ENCODE results near the gene DLK1.

Gene DLK1

DNA sequence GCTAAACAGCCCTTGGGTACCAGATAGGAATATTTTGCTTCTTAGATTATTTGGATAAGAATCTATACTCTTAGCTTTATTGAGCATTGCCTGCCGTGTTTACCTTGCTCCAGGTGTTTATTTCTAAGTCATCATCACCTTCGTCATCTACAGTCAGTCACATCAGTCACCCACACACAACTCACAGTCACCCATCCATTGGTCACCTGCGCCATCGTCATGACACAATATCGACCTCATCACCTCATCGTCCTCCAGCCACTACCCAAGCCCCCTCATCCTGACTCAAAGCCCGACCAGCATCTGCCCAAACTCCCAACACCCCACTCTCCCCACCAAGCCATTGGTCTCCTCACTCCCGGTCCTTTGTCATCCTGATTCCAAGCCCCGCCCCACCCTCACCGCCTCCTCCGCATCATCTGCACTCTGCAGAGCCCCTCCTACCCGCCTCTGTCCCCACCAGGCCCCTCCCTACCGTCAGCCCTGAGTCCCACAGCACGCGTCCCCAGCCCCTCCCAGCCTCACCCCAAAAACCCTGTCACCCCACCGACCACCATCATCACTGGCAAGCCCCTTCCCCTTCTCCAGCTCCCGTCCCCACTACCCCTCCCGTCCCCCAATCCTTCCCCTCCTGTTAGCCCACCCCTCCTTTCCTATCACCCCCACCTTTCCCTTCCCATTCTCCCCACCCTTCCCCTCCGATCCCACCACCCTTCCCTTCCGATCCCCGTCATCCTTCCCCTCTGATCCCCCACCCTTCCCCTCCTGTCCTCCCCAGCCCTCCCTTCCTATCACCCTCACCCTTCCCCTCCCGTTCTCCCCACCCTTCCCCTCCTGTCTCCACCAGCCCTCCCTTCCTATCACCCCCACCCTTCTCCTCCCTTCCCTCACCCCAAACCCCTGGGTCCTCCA, 9.8 kb downstream of the DLK1 start:
- DNase-seq = no peak

DNA sequence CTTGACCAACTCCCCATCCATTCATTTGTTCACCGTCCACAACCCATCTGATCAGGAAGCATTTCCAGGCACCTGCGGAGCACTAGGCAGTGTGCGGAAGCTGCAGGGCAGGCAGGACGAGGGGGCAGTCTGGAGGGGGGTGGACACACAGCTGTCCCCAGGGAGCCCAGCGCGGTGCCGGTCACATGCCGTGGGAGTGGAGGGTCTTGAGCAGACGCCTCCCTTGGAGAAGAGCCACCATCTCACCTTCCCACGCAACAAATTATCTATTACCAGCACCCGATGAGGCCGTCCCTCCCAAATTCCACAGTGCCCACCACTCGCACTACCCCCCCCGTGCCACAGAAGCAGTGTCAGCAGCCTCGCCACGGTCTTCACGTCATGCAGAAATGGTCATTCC, 10.8 kb downstream of the DLK1 start:
- DNase-seq = no peak

DNA sequence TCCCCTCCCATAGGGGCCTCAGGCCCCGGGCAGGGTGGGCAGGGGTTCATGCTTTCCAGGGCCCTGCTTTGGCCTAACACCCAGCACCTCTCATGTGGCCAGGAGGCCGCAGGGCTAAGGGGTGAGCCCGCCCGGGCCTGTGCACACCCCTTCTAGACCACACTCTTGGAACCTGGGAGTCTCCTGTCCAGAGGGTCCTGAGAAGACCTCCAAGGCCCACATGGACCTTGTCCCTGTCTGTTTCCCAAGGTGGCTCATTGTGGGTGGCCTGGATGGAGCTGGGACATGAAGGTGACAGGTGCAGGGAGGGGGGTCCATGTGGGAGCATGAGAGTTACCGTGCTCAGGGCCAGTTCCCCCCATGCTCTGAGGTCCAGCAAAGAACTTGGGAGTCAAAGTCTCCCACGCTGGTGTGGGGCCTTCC, 11.6 kb downstream of the DLK1 start:
- DNase-seq = no peak

DNA sequence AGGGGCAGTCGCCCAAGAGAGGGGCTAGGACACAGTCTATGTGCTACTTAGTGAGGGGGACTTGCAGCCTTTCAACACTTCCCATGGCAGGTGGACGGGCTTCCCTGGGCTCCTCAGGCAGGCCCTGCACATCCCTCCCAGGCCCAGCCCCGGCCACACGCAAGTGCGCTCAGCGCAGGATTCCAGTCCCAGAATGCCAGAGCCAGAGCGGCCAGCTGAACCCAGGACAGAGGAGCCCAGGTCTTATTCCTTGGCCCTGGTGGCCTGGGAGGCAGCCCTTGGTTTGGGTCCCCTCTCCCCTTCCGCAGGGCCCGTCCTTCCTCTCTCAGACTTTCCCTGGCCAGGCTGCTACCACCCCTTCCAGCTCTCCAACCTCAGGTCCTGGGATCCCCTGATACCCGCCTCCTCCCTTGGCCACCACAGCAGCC, 12.0 kb downstream of the DLK1 start:
- DNase-seq = no peak

DNA sequence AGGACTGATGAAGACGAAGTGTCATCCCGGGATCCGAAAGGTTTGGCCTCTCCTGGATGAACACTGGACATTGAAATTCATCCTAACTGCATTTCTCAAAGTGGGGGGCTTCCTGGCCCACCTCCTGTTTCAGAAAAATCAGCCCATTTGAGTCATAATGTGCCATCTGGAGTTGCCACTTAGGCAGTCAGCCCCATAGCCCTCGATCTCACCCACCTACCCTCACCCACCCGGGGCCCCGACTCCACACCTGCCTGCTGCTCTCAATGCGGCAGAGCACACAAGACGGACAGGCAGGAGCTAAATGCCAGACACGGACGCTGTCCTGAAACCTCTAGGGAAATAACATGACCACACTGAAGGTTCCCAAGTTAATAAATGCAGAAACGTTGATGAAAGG, 12.6 kb downstream of the DLK1 start:
- no peak for DNase-seq

DNA sequence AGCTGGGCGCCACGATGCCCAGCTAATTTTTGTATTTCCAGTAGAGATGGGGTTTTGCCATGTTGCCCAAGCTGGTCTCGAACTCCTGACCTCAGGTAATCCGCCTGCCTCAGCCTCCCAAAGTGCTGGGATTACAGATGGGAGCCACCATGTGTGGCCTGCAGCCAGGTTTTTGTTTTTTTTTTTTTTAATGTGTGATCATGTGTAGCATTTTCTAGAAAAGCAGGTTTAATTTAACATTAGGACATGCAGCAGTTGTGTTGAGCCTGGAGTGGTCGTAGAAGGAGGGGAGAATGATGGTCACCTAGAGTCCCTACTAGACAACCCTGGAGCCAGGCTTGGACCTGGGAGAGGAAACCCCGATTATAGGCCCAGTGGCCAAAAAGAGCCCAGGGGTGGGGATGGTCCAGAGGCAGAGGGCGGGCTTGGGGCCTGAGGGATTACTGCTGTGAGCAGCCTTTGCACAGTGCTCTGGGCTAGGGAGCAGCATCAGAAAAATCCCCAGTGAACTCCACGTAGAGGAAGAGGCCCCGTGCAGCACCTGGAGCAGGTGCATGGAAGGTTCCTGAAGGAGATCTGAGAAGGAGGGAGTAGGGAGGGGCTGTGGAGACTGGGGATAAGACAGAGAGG, 13.6 kb downstream of the DLK1 start:
- DNase-seq = no peak

DNA sequence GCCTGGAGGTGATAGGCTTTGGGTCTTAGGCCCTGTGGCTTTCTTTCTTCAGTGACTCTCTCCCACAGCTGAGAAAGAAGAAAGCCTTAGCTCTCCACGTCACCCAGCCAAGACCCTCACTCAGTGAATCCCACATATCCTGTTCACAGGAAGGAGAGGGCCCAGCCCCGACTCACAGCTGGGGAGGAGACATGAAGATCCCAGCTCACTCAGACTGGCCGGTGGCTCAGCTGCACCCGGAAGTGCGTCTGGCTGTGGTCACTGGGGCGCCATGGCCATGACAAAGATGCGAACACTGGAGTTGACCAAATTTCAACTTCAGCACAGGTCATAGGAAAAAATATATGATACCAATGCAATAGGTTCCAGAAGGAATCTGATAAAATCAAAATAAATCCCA, 14.2 kb downstream of the DLK1 start:
- DNase-seq = no peak

DNA sequence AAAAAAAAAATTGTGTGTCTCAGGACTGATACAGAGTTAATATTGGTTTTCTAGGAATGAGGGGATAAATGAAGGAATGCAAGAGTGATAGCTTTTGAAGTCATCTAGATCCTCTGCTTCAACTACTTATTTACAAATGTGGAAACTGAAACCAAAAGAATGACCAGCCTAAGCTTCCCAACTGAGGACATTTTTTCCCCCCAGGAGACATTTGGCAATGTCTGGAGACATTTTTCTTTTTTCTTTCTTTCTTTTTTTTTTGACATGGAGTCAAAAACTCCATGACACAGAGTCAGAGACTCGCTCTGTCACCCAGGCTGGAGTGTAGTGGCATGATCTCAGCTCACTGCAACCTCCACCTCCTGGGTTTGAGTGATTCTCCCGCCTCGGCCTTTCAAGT, 15.3 kb downstream of the DLK1 start:
- no peak for DNase-seq

DNA sequence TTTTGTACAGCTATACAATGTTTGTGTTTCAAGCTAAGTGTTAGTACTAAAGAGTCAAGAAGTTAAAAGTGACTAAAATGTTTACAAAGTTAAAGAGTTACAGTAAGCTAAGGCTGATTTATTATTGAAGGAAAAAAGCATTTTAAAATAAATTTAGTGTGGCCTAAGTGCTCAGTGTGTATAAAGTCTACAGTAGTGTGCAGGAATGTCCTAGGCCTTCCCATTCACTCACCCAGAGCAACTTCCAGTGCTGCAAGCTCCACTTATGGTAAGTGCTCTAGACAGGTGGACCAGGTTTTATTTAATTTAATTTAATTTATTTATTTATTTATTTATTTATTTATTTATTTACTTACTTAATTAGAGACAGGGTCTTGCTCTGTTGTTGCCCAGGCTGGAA, 19.6 kb downstream of the DLK1 start:
- DNase-seq = no peak

DNA sequence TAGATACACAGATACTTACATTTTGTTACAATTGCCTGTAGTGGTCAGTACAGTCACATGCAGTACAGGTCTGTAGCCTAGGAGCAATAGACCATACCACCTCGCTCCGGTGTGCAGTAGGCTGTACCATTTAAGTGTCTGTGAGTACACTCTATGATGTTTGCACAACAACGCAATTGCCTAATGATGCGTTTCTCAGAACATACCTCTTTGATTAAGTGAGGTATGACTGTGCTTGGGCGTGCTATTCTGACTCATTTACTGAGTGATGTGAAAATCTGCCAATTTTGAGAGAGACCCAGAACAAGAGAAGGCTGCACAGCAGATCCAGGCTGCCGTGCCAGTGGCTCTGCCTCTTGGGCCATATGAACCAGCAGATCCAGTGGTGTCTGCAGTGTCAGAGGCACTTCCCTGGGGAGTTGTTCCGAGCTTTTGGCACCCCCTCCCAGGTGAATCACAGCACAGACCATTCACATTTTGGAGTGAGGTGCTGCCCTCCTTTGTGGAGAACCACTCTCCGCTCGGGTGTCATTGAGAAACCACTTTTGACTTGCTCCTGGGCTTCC, 20.4 kb downstream of the DLK1 start:
- no peak for DNase-seq

DNA sequence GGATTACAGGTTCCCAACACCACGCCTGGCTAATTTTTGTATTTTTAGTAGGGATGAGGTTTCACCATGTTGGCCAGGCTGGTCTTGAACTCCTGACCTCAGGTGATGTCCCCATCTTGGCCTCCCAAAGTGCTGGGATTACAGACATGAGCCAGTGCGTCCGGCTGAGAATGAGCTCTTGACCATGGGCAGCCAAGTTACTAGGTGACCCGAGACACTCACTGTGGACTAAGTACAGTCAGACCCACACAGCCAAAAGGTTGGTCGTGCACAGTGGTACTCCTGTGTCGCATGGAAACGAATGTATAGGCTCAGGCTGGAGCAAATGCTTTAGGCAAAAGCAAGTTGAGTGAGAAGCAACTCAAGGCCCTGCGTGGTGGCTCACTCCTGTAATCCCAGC, 21.0 kb downstream of the DLK1 start:
- no peak for DNase-seq

DNA sequence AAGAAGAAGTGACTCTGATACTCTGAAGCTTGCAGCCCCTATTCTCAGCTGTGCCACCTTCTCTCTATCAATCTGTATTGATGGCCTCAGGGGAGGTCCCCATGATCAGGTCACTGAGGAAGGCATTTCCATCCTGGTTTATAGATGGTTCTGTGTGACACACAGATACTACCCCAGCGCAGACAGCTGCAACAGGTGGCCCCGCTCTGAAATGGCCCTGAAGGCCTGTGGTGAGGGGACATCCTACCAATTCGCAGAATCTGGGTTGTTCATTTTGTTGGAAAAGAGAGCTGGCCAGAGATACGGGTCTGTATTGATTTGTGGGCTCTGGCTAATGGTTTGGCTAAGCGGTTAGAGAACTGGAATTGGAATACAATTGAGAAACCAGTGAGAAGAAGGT, 21.7 kb downstream of the DLK1 start:
- DNase-seq = no peak

DNA sequence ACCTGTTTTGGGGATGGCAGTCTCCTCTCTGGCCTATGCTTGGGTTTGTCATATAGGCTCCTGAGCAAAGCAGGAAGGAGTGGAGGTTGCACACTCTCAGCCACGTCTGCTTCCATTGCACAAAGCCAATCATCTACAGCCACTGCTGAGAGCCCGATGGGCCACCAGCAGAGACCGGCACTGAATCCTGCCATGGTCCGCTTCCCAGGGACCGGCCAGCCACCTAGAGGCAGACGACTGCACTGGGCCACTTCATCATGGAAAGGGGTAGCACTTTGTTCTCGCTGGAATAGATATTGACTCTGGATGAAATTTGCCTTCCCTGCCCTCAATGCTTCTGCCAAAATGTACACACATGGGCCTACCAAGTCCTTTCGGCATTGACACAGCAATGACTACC, 22.3 kb downstream of the DLK1 start:
- no peak for DNase-seq

DNA sequence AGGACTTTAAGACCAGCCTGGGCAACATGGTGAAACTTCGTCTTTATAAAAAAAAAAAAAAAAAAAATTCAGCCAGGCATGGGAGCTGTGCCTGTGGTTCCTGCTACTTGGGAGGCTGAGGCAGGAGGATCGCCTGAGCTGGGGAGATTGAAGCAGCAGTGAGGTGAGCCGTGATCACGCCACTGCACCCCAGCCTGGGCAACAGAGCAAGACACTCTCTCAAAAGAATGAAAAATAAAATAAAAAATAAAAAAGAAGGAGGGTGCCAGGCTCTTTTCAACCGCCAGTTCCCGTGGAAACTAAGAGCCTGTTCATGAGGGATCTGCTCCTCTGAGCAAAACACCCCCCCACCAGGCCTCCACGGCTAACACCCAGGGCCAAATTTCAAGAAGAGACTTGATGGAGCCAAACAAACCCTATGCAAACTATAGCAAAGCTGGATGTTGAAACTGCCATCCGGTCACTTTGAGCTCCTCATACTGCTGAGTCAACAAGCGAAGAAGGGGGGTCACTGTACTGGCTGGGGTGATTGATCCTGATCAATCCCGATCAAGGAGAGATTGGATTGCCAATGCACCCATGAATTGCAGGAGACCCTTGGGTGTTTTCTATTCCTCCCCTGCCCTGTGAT, 23.4 kb downstream of the DLK1 start:
- DNase-seq = no peak

DNA sequence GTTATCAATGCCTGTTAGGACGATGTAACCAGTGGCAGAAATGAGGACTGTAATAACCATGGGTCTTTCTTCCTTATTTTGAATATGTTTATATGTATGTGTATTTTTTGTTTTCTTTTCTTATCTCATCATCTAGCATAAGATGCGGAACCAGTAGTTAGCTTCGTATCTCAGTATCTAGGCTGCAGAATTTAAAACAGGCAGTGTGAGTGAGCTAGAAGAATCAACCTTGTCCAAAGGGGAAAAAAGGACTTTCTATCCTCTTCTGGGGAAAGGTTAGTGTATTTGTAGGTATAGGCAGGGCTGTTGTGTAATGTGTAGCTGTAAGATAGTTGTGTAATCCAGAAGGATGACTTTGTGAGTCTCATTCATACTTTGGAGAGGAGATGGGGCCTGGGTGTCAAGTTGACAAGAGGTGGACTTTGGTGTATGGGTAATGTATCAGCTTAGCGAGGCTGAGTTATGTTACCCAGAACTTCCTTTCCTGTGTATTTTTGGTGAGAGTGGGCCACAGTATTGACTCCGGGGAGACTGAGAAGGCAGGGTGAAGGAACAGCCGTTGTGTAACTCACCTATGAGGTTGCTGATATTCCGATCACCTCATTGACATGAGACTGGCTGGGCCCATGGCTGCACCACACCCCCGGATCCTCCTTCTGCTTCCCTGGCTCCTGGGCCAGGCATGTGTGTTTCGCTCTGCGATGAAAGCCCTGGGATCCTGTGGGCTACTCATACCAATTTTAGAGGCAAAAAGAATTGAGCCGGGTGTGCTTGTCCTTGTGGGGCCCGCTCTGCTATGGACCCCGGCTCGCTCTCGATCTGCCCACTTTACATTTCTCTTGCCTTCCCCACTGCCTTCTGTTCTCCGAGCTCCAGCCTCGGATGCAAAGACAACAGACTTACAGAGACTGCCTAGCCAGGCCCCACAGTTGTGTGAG, 24.3 kb downstream of the DLK1 start:
- DNase-seq = no peak

DNA sequence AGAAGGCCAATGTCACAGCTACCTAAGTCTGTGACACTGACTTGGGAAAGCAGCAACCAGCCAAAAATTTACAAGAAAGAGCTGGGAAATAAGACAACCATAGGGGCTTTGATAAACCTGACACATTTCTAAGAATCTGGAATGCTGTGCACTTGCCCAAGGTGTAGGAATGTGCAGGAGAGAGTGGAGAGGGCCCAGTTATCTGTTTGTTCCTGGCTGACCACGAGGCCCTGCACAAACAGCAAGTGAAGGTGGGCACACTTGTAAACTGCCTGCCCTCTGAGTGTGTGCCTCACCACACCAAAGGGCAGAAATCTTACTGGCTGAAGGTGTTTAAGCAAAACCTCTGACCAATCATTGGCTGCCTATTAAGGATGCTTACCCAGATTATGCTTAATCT, 27.3 kb downstream of the DLK1 start:
- DNase-seq = no peak

DNA sequence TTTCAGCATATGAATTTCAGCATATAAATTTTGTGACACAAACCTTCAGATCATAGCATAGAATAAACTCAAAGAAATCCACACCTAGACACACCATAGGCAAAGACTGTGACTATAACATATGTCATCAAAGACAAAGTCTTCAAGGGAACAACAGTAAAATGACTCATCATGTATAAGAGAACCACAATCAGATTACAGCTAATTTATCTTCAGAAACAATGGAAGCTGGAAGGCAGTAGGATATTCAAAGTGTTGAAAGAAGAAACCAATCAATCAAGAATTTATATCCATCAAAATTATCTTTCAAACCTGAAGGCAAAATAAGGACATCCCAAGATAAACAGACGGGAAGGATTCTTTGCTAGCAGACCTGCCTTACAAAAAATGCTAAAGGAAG, 29.0 kb downstream of the DLK1 start:
- no peak for DNase-seq

DNA sequence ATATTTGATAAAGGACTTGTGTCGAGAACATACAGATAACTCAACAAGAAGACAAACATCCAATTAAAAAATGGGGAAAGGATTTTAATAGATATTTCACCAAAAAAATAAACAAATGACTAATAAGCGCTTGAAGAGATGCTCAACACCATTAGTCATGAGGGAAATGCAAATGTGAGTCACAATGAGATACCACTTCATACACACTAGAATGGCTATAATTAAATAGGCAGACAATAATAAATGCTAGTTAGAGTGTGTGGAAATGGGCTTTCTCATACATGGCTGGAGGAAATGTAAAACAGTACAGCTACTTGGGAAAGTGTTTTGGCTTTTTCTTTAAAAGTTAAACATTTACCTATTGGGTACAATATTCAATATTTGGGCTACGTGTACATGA, 34.8 kb downstream of the DLK1 start:
- DNase-seq = no peak

DNA sequence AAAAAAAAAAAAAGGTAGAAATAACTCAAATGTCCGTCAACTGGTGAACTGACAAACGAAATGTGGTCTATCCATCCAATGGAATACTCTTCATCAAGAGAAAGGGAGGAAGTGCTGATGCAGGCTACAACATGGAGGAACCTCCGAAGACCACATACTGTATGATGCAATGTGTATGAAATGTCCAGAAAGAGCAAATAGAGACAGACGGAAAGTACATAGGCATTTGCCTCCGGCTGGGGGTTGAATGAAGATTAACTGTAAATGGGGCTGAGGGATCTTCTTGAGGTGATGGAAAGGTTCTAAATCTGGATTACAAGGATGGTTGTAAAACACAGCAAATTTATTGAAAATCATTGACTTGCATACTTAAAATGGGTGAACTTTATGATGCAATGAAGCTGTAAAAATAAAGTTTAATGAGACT, 35.4 kb downstream of the DLK1 start:
- DNase-seq = no peak

DNA sequence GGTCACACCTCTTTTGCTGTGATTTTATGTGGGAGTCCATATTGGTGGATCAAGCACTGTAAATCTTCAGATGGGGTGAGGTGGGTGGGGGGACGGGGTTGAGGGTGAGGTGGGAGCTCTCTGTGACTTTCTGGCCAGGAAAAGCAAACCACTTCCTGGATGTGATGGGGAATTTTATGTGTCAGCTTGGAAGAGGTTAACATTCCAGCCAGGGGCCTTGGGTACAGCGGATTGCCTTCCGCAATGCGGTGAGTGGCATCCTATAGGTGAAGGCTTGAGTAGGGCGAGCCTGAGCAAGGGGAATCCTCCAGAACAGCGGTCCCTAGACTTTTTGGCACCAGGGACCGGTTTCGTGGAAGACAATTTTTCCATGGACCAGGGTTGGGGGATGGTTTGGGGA, 36.2 kb downstream of the DLK1 start:
- no peak for DNase-seq

DNA sequence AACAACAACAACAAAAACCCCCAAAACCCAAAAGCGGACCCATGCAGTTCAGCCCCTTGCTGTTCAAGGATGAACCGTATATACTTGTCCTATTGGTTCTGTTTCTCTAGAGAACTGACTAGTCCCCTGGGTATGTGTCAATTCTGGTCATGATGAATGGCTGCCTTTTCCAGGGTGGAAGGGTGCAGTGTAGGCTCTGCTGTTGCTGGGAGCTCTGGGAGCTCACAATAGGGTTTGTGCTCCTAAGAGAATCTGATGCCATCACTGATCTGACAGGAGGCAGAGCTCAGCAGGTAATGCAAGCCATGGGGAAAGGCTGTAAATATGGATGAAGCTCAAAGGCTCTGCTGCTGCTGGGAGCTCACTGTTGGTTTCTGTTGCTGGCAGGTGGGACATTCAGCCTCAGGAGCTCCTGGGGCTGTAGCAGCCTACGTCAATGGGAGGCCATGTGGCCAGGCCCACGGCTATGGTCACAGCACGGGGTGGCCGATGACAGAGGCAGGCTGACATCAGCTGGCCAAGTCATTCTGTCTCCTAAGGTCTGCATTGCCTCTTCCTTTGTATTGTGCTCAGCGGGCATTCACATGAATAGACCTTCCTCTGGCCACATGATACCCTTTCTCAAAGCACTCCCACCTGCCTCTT, 37.9 kb downstream of the DLK1 start:
- no peak for DNase-seq

DNA sequence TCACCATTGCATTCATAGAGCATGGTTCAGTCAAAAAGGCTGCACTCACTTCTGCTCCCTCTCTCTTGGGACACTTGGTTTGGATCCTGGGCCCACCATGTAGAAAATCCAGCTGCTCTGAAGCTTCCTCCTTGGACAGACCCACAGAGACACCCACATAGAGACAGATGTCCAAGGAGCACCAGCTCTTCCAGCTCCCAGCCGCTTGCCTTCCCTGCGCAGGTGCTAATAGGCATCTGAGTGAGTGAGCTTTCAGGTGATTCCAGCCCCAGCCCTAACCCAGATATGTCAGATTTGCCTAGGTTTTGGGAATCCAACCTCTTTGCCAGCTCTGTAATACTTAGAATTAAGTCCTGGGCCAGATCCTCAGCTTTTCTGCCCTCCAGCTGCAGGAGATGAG, 38.6 kb downstream of the DLK1 start:
- DNase-seq = no peak
